Measurements from ENCODE around the gene RNF145. TPM values are rescaled to one million over a fixed set of nuclear protein-coding genes. Genes with fewer than 3 reads are reported as not detected.

Gene RNF145
- total and polyA plus RNA-seq, 10 of the 15 experiments (the other 5 are each of a cell fraction or from before 2014, with no cell fraction given): 9.7 to 58.1 (median 38.2) TPM

DNA sequence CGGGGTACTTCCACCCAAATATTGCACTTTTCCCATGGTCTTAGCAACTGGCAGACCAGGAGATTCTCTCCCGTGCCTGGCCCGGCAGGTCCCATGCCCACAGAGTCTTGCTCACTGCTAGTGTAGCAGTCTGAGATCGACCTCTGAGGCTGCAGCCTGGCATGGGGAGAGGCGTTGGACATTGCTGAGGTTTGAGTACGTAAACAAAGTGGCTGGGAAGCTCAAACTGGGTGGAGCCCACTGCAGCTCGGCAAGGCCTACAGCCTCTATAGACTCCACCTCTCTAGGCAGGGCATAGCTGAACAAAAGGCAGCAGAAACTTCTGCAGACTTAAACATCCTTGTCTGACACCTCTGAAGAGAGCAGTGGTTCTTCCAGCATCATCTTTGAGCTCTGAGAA, 69.6 kb downstream of the RNF145 start:
- Histone ChIP-seq H2AFZ (ENCODE audit: control insufficient read depth, low read depth, low read length) (no peak overlapping the region), H3K4me3 (no peak overlapping the region), H3K36me3 (ENCODE audit: control insufficient read depth in 2 of 2, insufficient read depth in 2 of 2, low read length in 1 of 2) (no peaks in the 10 kb centered on the region), H3K27me3 (replicated peaks in 1 of 2; ENCODE audit: control insufficient read depth in 2 of 2, insufficient read depth in 2 of 2, low read length in 1 of 2) (no peaks in the 10 kb centered on the region), H3K79me2 (ENCODE audit: control insufficient read depth, insufficient read depth, low read length) (no peaks in the 10 kb centered on the region), H3K9ac (ENCODE audit: control insufficient read depth, insufficient read depth, low read length) (no peak overlapping the region), H3K4me2 (ENCODE audit: control insufficient read depth, insufficient read depth) (no peak overlapping the region), H4K20me1 (ENCODE audit: control insufficient read depth, insufficient read depth) (no peaks in the 10 kb centered on the region), H3K9me3 (replicated peaks; ENCODE audit: control insufficient read depth, insufficient read depth, low read length) (no peaks in the 10 kb centered on the region), H3K27ac (ENCODE audit: control insufficient read depth, insufficient read depth) (no peak overlapping the region), H3K4me1 (ENCODE audit: control insufficient read depth, insufficient read depth, low read length) (no peaks in the 10 kb centered on the region)
- ChIA-PET RAD21 (ENCODE audit: unreplicated experiment) (no interaction called here), SMC1A (ENCODE audit: uncharacterized antibody, unreplicated experiment) (interaction anchor here (0.6 kb wide), 1 partner anchor 266 kb away, joined by 3 read pairs; no protein-coding TSS in a partner anchor), POLR2A (no interaction called here), CTCF (no interaction called here)
- ATAC-seq: no peak
- FAIRE-seq: no peak
- intact Hi-C loops (cut with micrococcal nuclease; ENCODE audit: unreplicated experiment): loop anchor here (10.0 kb wide), 1 partner anchor 1125 kb away; no protein-coding TSS in a partner anchor
- no TSS peak for BruUV-seq (replicated peaks)
- in situ Hi-C loops (cut with MboI): loop anchor here (10.0 kb wide), 3 partner anchors 975 to 1375 kb away; no protein-coding TSS in a partner anchor
- WGBS (ENCODE audit: insufficient coverage, insufficient replicate concordance, low lambda C conversion rate, missing lambda C conversion rate): 35% methylated on average over 7 of the region's 7 CpGs
- DNase-seq (ENCODE audit: low read depth, low spot score): no peak
- TF ChIP-seq BCL11A (IDR thresholded peaks at IDR 0.05; ENCODE audit: low read depth, low read length) (no peak), NBN (IDR thresholded peaks at IDR 0.05) (no peak), KAT2A (conservative IDR thresholded peaks at IDR 0.05; ENCODE audit: control insufficient read depth, low read depth, low read length) (no peak), RB1 (IDR thresholded peaks at IDR 0.05; ENCODE audit: borderline replicate concordance) (no peak), PAX5 (IDR thresholded peaks at IDR 0.05; ENCODE audit: borderline replicate concordance, low read depth, low read length) (no peak), MYB (IDR thresholded peaks at IDR 0.05; ENCODE audit: borderline replicate concordance, low read depth, low read length) (no peak), POLR2A (IDR thresholded peaks at IDR 0.05; ENCODE audit: low read depth, low read length) (no peak)
- TF ChIP-seq, protein P1, sequence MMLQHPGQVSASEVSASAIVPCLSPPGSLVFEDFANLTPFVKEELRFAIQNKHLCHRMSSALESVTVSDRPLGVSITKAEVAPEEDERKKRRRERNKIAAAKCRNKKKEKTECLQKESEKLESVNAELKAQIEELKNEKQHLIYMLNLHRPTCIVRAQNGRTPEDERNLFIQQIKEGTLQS (IDR thresholded peaks at IDR 0.05; ENCODE audit: borderline replicate concordance, extremely low read depth, low read depth, low read length): no peak
